Right renal cortex interstitium (tissue), 3 donors: ENCODE measurements around the gene YWHAE. TPM values are rescaled to one million over a fixed set of nuclear protein-coding genes. Genes with fewer than 3 reads are reported as not detected.
"Not testable (repeated sequence)": the region's sequence is repeated elsewhere in the genome, so short reads cannot be mapped to it uniquely, and the experiment has no call there.

Source experiments
- DNase-seq, 3 donors: peaks; one replicate each; pipeline ENCODE4 v3.0.0-alpha.2; 2013; ENCODE audit warnings: low read depth in 3 of 3, low spot score in 2 of 3
- polyA plus RNA-seq, 3 donors: library from polyadenylated mRNA; unstranded; fragments of 120-200 nt; gene quantifications; one replicate each; pipeline ENCODE4 v1.2.1, GENCODE V29; 2013; ENCODE audit not compliant: insufficient read length in 3 of 3

The YWHAE gene
- polyA plus RNA-seq, 3 donors: 1,197 to 1,229 (median 1,228) TPM

DNA sequence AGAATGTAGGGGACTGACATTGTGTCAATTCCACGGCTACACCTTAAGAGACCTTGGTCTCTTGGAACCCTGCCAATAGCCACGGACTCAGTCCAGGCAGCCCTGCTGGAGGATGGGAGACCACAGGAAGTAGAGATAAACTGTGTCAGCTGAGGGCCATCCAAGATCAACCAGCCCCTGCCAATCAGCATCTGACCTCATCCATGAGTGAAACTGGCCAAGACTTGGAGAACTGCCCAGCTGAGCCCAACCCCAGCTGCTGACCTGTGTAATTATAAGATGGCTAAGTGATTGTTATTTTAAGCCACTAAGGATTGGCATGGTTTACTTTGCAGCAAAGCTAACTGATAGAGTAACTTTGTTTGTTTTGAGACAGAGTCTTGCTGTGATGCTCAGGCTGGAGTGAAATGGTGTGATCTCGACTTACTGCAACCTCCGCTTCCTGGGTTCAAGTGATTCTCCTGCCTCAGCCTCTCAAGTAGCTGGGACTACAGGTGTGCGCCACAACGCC, 13.3 kb upstream of the YWHAE start:
- DNase-seq: no peak

DNA sequence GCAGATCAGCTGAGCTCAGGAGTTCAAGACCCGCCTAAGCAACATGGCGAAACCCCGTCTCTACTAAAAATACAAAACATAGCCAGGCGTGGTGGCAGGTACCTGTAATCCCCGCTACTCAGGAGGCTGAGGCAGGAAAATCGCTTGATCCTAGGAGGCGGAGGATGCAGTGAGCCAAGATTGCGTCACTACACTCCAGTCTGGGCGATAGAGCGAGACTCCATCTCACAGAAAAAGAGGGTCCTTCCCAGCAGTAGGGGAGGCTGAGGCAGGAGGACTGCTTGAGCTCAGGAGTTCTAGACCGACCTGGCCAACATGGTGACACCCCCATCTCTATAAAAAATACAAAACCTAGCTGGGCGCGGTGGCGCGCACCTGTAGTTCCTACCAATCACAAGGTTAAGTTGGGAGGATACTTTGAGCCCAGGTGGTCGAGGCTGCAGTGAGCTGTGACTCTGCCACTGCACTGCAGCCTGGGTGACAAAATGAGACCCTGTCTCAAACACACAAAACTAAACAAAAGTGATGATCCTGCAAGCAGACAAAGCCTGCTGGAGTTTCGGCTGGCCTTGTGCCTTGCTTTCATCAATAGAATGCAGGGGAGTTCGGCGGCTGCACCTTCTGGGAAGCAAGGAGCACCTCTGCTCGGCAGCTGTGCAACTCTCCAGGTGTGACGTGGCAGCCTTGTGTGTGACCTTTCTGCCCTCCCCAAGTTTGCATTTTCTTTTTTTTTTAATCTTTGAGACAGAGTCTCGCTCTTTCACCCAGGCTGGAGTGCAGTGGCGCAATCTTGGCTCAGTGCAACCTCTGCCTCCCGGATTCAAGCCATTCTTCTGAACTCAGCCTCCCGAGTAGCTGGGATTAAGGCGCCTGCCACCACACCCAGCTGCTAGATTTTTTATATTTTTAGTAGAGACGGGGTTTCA, 12.4 kb upstream of the YWHAE start:
- no peak for DNase-seq

DNA sequence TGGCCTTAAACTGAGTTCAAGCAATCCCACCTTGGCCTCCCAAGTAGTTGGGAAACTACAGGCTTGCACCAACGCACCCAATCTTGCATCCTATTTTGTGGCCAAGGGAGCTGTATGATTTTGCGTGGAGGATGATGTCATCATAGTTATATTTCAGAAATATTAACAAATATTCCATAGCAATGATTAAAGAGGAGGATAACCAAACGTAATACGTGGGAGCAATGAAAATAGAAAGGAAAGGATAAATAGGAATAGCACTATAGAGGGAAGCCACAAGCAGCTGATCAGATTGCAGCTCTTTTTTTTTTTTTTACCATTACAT, 2.2 kb upstream of the YWHAE start:
- DNase-seq: no peak

DNA sequence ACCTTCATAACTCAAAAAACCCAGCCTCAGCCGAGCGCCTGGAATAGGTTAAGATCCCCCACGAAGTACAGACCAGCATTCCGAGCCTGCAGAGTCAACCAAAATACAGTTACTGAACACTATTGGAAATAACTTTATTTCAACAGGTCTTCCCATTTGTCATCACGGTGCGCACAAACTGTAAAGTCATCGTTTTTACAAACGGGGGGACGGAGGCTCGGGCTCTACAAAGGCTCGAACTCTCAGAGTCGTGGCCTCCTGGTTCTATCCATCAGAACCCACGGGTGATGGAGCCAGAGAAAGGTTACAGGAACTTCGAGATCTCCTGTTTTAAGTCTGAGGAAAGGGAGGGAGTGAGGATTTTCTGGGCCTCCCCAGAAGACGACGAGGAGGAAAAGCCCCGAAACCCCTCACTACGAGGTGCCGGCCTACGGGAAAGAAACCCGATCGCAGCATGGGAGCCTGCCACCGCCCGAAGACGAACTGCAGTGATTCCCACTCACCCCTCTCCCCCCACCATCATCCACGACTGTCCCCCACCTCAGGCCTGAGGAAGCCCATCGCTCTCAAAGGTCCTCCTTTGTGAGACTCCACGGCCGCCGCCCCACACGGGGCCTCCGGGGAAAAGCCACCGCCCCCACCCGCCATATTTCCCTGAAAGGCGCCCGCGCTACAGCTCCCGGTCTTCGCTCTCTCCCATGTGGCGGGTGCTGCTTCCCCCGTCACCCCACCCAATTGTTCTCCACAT, 917 bp downstream of the YWHAE start:
- DNase-seq: no peak

DNA sequence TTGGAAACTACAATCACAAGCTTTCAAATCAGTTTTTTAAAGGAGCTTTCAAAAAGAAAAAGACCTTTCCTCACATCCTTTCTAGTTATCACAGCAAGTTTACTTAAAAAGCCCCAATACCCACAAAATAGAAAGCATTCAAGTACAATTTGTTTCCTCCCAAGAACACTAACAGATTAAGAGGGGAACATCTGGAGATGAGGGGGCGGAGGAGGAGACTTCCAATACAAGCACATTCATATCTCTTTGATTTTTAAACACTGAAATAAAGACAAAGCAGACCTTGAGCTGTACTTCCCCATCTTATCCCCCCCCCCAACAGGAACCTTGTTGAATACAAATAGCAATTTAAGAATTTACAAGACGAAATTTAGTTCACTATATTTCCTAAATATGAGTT, 2.0 kb downstream of the YWHAE start:
- no peak for DNase-seq

DNA sequence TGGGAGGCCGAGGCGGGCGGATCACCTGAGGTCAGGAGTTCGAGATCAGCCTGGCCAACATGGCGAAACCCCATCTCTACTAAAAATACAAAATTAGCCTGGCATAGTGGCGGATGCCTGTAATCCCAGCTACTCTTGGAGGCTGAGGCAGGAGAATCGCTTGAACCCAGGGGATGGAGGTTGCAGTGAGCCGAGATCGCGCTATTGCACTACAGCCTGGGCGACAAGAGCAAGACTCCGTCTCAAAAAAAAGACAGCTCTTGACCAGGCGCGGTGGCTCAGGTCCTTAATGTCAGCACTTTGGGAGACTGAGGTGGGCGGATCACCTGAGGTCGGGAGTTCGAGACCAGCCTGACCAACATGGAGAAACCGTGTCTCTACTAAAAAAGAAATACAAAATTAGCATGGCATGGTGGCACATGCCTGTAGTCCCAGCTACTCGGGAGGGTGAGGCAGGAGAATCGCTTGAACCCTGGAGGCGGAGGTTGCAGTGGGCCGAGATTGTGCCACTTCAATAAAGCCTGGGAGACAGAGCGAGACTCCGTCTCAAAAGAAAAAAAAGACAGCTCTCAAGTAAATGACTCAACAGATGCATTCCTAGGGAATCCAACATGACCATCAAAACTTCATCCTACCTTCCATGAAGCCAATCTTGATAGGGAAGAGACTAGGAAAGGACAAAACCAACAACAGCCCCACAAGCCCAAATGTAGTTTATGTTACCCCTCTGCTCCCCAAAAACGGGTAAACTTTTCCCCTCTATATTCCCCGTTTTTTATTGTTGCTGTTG, 4.0 kb downstream of the YWHAE start:
- not testable (repeated sequence) for DNase-seq

DNA sequence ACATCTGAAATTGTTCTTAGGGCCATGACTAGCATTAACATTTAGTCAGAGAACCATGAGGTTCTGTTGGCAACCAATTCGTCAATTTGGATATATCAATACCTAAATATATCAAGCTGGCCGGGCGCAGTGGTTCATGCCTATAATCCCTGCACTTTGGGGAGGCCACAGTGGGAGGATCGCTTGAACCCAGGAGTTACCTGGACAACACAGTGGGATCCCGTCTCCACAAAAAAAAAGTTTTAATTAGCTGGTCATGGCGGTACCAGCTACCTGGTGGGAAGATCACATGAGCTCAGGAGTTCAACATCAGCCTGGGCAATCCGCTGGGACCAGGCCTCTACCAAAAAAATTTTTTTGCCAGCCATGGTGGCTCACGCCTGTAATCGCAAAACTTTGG, 8.4 kb downstream of the YWHAE start:
- DNase-seq: no peak

DNA sequence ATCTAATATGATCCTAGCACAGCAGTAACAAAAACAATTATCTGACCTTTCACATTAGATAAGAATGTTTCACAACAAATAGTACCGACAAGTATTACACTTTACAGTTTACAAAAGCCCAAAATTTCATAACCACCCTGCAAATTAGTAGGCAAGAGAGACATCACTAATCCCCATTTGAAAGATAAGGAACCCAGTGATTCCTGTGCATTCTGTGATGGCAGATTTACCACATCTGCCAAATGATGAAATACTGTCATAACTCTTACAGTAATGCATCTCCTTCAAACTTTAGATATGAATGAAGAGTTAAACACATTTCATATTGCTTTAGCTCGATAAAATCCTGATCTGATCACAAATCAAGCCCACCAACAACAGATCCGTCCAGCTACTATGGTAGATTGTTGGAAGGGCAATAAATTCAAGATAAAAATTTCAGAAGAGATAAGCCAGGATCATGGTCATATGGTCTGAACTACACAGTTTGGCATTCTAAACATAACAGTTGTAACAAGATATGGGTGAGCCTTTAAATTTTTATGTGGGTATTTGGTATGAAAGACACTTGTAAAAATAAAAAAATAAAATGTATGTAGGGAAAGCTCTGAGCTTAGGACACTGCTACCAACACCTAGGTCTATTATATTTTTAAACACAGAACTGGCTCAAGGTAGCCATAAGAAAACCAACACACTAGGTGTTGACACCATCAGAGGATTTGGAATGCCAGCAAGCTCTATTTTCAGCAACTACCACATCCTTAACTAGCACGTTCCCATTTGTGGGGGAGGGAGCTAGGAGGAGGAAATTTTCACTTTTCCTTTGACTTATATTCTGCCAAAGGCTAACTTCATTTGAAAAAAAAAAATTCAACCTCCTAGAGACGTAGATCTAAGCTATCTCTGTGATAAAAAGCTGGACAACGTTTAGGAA, 9.3 kb downstream of the YWHAE start:
- no peak for DNase-seq

DNA sequence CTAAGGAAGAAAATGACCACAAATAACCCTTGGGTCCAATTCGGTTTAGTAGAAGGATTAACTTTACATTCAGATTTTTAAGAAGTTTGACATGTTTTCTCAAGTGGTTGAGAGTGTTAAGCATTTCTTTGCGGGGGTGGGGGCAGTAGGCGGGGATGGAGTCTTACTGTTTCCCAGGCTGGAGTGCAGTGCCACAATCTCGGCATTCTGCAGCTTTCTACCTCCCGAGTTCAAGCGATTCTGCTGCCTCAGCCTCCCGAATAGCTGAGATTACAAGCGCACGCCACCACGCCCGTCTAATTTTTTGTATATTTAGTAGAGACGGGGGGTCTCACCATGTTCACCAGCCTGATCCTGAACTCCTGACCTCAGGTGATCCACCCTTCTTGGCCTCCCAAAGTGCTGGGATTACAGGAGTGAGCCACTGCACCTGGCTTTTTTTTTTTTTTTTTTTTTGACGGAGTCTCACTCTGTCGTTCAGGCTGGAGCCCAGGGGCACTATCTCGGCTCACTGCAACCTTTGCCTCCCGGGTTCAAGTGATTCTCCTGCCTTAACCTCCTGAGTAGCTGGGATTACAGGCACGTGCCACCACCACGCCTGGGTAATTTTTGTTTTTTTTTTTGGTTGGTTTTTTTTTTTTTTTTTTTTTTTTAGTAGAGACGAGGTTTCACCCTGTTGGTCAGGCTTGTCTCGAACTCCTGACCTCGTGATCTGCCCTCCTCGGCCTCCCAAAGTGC, 12.4 kb downstream of the YWHAE start:
- not testable (repeated sequence) for DNase-seq

DNA sequence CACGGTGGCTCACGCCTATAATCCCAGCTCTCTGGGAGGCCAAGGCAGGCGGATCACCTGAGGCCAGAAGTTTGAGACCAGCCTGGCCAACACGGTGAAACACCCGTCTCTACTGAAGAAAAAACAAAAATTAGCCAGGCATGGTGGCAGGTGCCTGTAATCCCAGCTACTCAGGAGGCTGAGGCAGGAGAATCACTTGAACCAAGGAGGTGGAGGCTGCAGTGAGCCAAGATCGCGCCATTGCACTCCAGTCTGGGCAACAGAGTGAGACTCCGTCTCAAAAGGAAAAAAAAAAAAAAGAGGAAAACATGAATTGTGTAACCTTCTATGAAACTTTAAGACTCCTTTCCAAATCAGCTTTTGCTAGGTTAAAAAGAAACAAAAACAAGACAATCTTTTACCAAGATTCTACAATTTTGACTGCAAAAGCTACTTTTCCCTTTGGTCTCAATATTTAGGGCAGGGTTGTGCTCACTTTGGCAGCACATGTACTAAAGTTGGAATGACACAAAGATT, 13.3 kb downstream of the YWHAE start:
- DNase-seq: not testable (repeated sequence)

DNA sequence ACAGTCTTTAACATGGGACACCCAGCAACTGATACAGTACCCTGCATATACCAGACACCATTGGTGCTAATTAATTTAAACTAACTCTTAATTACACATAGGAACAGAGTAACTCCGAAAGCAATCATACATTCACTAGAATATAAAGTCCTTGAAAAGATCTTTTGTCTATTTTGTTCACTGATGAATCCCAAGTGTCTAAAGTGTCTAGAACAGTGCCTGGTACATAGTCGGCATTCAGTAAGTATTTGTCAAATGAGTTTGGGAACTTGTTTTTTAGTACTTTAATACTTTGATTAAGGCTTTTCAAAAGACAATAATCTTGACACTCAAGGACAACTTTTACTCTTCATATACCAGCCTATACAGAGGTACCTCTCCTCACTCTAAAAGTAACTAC, 13.8 kb downstream of the YWHAE start:
- DNase-seq: no peak

DNA sequence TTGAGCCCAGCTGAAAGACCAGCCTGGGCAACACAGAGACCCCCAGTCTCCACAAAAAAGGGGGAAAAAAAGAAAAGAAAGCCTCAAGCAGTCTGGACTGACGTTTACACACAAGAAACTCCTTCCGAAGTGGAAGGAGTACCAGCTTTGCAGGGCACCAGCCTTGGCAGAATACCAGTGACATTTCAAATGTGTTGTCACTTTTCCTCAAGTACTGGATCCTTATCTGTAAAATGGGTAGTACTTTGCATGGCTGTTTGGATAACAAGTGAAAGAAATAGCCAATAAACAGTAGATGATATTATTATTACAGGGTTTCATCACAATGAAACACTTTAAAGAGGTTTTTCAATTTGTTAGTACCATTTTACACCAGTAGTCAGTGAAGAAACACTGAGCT, 14.2 kb downstream of the YWHAE start:
- no peak for DNase-seq

DNA sequence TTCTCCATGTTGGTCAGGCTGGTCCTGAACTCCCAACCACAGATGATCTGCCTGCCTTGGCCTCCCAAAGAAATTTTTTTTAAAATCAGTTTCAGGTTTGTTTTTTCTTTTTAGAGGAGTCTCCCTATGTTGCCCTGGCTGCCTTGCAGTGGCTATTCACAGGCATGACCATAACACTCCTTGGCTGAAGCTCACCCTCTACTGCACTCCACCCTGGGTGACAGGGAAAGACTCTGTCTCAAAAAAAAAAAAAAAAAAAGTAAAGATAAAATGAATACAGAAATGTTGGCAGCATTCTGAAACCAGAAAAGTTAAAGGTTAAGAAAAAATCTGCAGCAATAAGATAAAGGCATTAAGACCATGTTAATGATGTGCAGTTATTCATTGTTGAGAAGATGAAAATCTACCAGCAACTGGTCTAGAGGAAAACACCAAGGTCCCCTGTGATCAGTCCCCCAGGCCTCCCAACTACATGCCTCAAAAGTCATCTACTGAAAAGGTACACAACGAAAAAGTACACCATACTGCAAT, 15.1 kb downstream of the YWHAE start:
- DNase-seq: no peak

DNA sequence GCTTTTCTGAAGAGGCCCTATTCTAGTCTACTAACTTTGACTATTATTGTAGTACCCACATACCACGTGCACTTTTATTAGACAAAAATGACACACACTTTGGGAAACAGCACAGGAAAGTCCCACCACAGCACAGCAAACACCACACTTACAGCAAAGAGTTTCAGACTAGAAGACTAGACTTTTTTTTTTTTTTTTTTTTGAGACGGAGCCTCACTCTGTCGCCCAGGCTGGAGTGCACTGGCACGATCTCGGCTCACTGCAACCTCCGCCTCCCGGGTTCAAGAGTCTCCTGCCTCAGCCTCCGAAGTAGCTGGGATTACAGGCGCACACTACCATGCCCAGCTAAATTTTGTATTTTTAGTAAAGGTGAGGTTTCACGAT, 20.1 kb downstream of the YWHAE start:
- DNase-seq: no peak

DNA sequence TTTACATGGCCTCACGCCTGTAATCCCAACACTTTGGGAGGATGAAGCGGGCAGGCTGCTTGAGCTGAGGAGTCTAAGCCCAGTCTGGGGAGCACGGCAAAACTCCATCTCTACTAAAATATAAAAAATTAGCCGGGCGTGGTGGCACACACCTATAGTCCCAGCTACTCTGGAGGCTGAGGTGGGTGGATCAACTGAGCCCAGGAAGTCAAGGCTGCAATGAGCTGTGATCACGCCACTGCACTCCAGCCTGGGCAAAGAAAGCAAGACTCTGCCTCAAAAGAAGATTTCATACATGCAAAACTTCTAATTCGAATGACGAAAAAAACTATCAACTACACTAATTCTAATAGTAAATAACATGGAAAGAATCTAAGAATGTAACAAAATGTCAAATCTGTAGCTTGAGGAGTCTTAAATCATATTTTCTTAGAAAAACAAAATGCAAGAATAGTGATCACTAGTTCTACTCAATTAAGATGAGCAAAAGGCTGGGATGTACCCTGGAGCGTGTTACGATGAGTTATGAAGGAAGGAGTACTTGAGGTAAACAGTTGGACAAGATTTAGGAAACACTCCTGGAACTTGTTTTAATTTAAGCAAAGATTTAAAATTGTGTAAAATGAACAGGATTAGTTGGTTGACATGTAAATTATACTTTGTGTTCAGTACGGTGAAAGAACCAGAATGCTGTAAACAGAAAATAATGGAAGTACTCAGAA, 20.7 kb downstream of the YWHAE start:
- no peak for DNase-seq

DNA sequence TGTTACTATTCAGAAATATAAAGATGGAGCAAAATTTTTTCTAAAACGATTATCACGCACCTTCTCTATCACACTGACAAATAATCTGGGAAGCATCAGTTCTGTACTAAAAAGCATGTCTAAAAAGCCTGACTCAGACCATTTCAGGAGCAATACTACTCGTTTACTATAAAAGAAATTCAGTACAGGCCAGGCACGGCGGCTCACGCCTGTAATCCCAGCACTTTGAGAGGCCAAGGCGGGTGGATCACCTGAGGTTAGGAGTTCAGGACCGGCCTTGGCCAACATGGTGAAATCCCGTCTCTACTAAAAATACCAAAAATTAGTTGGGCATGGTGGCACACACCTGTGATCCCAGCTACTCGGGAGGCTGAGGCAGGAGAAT, 21.6 kb downstream of the YWHAE start:
- DNase-seq: not testable (repeated sequence)

DNA sequence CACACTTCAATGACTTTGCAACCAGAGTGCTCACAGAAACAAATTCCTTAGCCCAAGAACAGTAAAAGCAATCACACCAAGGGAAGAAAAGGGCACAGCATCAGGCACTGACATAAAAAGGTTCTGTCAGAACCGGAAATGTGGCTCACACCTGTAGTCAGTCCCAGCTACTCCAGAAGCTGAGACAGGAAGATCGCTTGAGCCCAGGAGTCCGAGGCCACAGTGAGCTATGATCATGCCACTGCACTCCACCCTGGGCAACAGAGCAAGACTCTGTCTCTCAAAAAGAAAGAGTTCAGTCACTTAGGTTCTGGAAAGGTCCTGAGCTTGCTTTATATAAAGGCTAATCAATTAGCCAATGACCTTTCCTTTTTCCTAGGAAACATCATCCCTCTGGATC, 22.7 kb downstream of the YWHAE start:
- no peak for DNase-seq

DNA sequence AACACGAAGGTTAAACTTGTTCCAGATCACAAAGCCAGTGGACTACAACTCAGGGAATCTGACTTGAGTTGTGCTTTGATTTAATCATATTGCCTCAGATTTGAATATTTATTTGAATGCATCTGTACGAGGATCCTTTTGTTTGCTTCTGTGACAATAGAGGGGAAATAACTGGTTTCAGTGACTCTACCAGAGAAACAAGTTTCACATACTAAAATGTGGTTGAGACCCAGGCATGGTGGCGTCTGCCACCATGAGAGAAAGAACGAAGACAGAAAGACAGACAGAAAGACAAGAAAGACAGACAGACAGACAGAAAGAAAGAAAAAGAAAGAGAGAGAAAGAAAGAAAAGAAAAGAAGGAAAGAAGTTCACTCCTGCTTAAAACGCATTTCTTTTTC, 24.0 kb downstream of the YWHAE start:
- DNase-seq: no peak
